ENCODE measurements around the gene IL6R.
"Not testable (repeated sequence)": the region's sequence is repeated elsewhere in the genome, so short reads cannot be mapped to it uniquely, and the experiment has no call there.

IL6R gene

GRCh38 chr1:154407198-154408091 lies 2.3 kb downstream of the IL6R start:
- no peak for DNase-seq

- no peak for DNase-seq
Measured at GRCh38 chr1:154408174-154408777, 3.1 kb downstream of the IL6R start.

GRCh38 chr1:154410185-154410827 lies 5.2 kb downstream of the IL6R start:
- no peak for DNase-seq

- DNase-seq, result no peak
Measured at GRCh38 chr1:154411525-154411924, 6.4 kb downstream of the IL6R start.

GRCh38 chr1:154413177-154413783 lies 8.1 kb downstream of the IL6R start:
- DNase-seq, result no peak

- DNase-seq, result no peak
Measured at GRCh38 chr1:154414606-154415005, 9.5 kb downstream of the IL6R start.

- no peak for DNase-seq
Measured at GRCh38 chr1:154416471-154417337, 11.6 kb downstream of the IL6R start.

GRCh38 chr1:154417338-154417608 lies 12.1 kb downstream of the IL6R start:
- DNase-seq, result no peak

GRCh38 chr1:154418062-154418921 lies 13.1 kb downstream of the IL6R start:
- no peak for DNase-seq

- DNase-seq, result no peak
Measured at GRCh38 chr1:154418923-154419619, 13.9 kb downstream of the IL6R start.

- DNase-seq, result peak; percentile 81
Measured at GRCh38 chr1:154419620-154420571, 14.8 kb downstream of the IL6R start.

GRCh38 chr1:154420961-154421924 lies 16.1 kb downstream of the IL6R start:
- DNase-seq, result no peak

GRCh38 chr1:154422049-154422448 lies 16.9 kb downstream of the IL6R start:
- not testable (repeated sequence) for DNase-seq

GRCh38 chr1:154422521-154422920 lies 17.4 kb downstream of the IL6R start:
- no peak for DNase-seq

GRCh38 chr1:154423304-154423987 lies 18.3 kb downstream of the IL6R start:
- DNase-seq, result no peak

GRCh38 chr1:154423988-154424326 lies 18.8 kb downstream of the IL6R start:
- DNase-seq, result no peak

GRCh38 chr1:154425172-154425571 lies 20.0 kb downstream of the IL6R start:
- no peak for DNase-seq

Measured in left hindlimb (tissue), 1 donor.